Keratinocyte (primary cell): ENCODE measurements around the gene MORN5. TPM values are rescaled to one million over a fixed set of nuclear protein-coding genes. Genes with fewer than 3 reads are reported as not detected.

ENCODE experiments used
- DNase-seq: peaks from one replicate; pipeline ENCODE4 v3.0.0-alpha.2; 2011; ENCODE audit warnings: low read depth, missing footprints, low spot score
- FAIRE-seq: peaks from 2 replicates; lab custom pipeline; 2011; peaks lifted over from hg19 to GRCh38; lab: Jason Lieb, UNC
- H2AFZ ChIP-seq: 2 replicates; pipeline ENCODE4 v1.6.0; 2012; ENCODE audit warnings: low read length, control low read depth, inconsistent platforms; ENCODE audit not compliant: control insufficient read depth
- H3K27ac ChIP-seq: 2 replicates; pipeline ENCODE4 v1.5.1; 2011; ENCODE audit warnings: low read length; ENCODE audit not compliant: control insufficient read depth, insufficient read depth
- H3K27me3 ChIP-seq: 3 replicates; pipeline ENCODE4 v1.6.0; 2011; ENCODE audit warnings: low read length; ENCODE audit not compliant: control insufficient read depth, insufficient read depth; ENCODE audit errors: extremely low read depth
- H3K36me3 ChIP-seq, 2 experiments: 2 replicates in 1 of 2; 3 replicates in 1 of 2; pipeline ENCODE4 v1.5.1; 2011; ENCODE audit warnings: low read length in 2 of 2, mild to moderate bottlenecking in 1 of 2; ENCODE audit not compliant: control insufficient read depth in 2 of 2, insufficient read depth in 2 of 2; ENCODE audit errors: extremely low read depth in 1 of 2
- H3K4me1 ChIP-seq: 3 replicates; pipeline ENCODE4 v1.5.1; 2011; ENCODE audit warnings: low read length; ENCODE audit not compliant: control insufficient read depth, insufficient read depth; ENCODE audit errors: extremely low read depth
- H3K4me2 ChIP-seq: 3 replicates; pipeline ENCODE4 v1.6.0; 2011; ENCODE audit warnings: low read depth, low read length; ENCODE audit not compliant: control insufficient read depth, insufficient read depth; ENCODE audit errors: extremely low read depth
- H3K4me3 ChIP-seq, 3 experiments: fragments of 200-600 bp in 1 of 3; sonication (generic) in 1 of 3; 2 replicates in 2 of 3; 3 replicates in 1 of 3; pipeline ENCODE4 v1.5.1; 2011 to 2016; ENCODE audit warnings: low read length in 3 of 3, mild to moderate bottlenecking in 3 of 3, control low read depth in 2 of 3, inconsistent platforms in 1 of 3, low read depth in 1 of 3, mixed read lengths in 1 of 3, mixed run types in 1 of 3, moderate library complexity in 1 of 3; ENCODE audit not compliant: control insufficient read depth in 2 of 3, insufficient read depth in 2 of 3; ENCODE audit errors: extremely low read depth in 1 of 3
- H3K79me2 ChIP-seq: 2 replicates; pipeline ENCODE4 v1.6.0; 2012; ENCODE audit warnings: low read length; ENCODE audit not compliant: control insufficient read depth, insufficient read depth
- H3K9ac ChIP-seq: 3 replicates; pipeline ENCODE4 v1.6.0; 2011; ENCODE audit warnings: low read length; ENCODE audit not compliant: control insufficient read depth, insufficient read depth; ENCODE audit errors: extremely low read depth
- H3K9me1 ChIP-seq: 3 replicates; pipeline ENCODE4 v1.6.0; 2011; ENCODE audit warnings: low read length; ENCODE audit not compliant: control insufficient read depth, insufficient read depth; ENCODE audit errors: extremely low read depth
- H3K9me3 ChIP-seq: 2 replicates; pipeline ENCODE4 v1.5.1; 2012; ENCODE audit warnings: low read depth, low read length; ENCODE audit not compliant: control insufficient read depth
- H4K20me1 ChIP-seq: 3 replicates; pipeline ENCODE4 v1.6.0; 2011; ENCODE audit warnings: low read length; ENCODE audit not compliant: control insufficient read depth, insufficient read depth; ENCODE audit errors: extremely low read depth
- CTCF ChIP-seq, 3 experiments: IDR thresholded peaks in 1 of 3; conservative IDR thresholded peaks in 1 of 3; optimal IDR thresholded peaks in 1 of 3; 2 replicates in 2 of 3; 3 replicates in 1 of 3; pipeline versions ENCODE3 to v1.5.1; 2011; ENCODE audit warnings: low read length in 3 of 3, mild to moderate bottlenecking in 3 of 3, moderate library complexity in 2 of 3, control low read depth in 1 of 3, inconsistent platforms in 1 of 3; ENCODE audit not compliant: insufficient read depth in 2 of 3; ENCODE audit errors: extremely low read depth in 1 of 3
- EZH2 ChIP-seq: IDR thresholded peaks from one replicate; pipeline ENCODE4 v1.6.1; 2012; ENCODE audit warnings: inconsistent platforms, mild to moderate bottlenecking, low read length, moderate library complexity
- dilution Hi-C: fragments of 300-500 bp; cut with MboI; formaldehyde crosslinking; loops from one replicate; pipeline ENCODE4 v1.7.0; 2020; ENCODE audit warnings: low sequenced_read_pairs; ENCODE audit not compliant: extremely low pct_ligation_motif_present
- polyA plus RNA-seq, 5 experiments: library from polyadenylated mRNA; depleted of rRNA in 3 of 5; stranded (reverse) in 3 of 5; stranded (forward) in 1 of 5; unstranded in 1 of 5; fragments of >200 nt; gene quantifications; 1 replicate in 1 of 5; 2 replicates in 3 of 5; 3 replicates in 1 of 5; pipeline versions ENCODE4 v1.2.1 to v1.2.3, GENCODE V29; 2011 to 2012; ENCODE audit warnings: missing spikeins in 2 of 5, low read depth in 1 of 5, low replicate concordance in 1 of 5

Gene MORN5
- polyA plus RNA-seq, 1 donor (not counting 4 experiments of a cell fraction or from before 2014, with no cell fraction given): not detected

- Histone ChIP-seq H3K4me2 (no peak overlapping the region), H4K20me1 (no peaks in the 10 kb centered on the region), H3K9me3 (no peaks in the 10 kb centered on the region), H3K9me1 (no peaks in the 10 kb centered on the region), H3K4me1 (peaks cover 9% of the 10 kb centered on the region), H3K79me2 (no peaks in the 10 kb centered on the region), H3K9ac (no peak overlapping the region), H3K27me3 (peaks cover 3% of the 10 kb centered on the region), H2AFZ (peak overlapping the region; percentile 0), H3K27ac (no peak overlapping the region), H3K36me3 (no peaks in the 10 kb centered on the region), H3K4me3 (no peak overlapping the region)
- FAIRE-seq (no peak), DNase-seq (no peak)
- TF ChIP-seq EZH2 (no peak), CTCF (optimal IDR thresholded peaks at IDR 0.05 in 1 of 3, IDR thresholded peaks at IDR 0.05 in 1 of 3, conservative IDR thresholded peaks at IDR 0.05 in 1 of 3; ENCODE audit: extremely low read depth in 1 of 3, insufficient read depth in 2 of 3, low read length in 3 of 3) (no peak)
- dilution Hi-C loops: no loop called here
Measured at GRCh38 chr9:122192261-122192875, 32.7 kb downstream of the MORN5 start.

DNA sequence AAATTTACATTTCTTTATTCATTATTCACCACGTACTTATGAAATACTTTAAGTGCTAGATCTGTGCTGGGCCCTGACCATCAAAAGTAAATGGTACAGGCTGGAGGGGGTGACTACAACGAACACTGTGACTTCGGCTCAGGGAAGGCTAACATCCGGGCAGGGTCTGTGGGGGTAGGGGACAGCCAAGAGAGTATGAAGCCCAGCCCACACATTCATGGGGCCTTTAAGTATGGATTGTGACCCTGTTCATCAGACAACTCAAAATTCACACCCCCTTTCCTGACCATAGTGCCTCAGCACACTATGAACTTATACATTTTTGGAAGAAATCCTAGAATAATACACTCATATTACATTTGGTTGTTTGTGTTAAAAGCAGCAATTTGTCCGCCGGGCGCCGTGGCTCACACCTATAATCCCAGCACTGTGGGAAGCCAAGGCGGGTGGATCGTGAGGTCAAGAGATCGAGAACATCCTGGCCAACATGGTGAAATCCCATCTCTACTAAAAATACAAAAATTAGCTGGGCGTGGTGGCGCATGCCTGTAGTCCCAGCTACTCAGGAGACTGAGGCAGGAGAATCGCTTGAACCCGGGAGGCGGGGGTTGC, 33.3 kb downstream of the MORN5 start:
- no peak overlapping the region for H3K27ac ChIP-seq
- no peaks in the 10 kb centered on the region for H3K36me3 ChIP-seq
- no peaks in the 10 kb centered on the region for H3K9me1 ChIP-seq
- no peak overlapping the region for H3K9ac ChIP-seq
- H3K4me2 ChIP-seq: no peak overlapping the region
- no peak overlapping the region for H3K4me3 ChIP-seq
- dilution Hi-C loops: no loop called here
- H3K79me2 ChIP-seq: no peaks in the 10 kb centered on the region
- H3K4me1 ChIP-seq: peaks cover 9% of the 10 kb centered on the region
- FAIRE-seq (no peak), DNase-seq (no peak)
- no peaks in the 10 kb centered on the region for H3K9me3 ChIP-seq
- no peak overlapping the region for H2AFZ ChIP-seq
- TF ChIP-seq EZH2: no peak
- TF ChIP-seq CTCF (optimal IDR thresholded peaks at IDR 0.05 in 1 of 3, IDR thresholded peaks at IDR 0.05 in 1 of 3, conservative IDR thresholded peaks at IDR 0.05 in 1 of 3; ENCODE audit: extremely low read depth in 1 of 3, insufficient read depth in 2 of 3, low read length in 3 of 3): no peak
- peaks cover 9% of the 10 kb centered on the region for H3K27me3 ChIP-seq
- H4K20me1 ChIP-seq: no peaks in the 10 kb centered on the region
